CD14-positive monocyte (primary cell): ENCODE measurements around the gene HOXB1. TPM values are rescaled to one million over a fixed set of nuclear protein-coding genes. Genes with fewer than 3 reads are reported as not detected.

ENCODE experiments used
- DNase-seq, 3 donors: peaks; one replicate each; pipeline ENCODE4 v3.0.0-alpha.2; 2011 to 2022
- H2AFZ ChIP-seq: 2 replicates; pipeline ENCODE4 v1.6.0; 2012; ENCODE audit warnings: mild to moderate bottlenecking, low read depth, low read length, inconsistent platforms; ENCODE audit not compliant: insufficient read depth, poor library complexity, severe bottlenecking
- H3K27ac ChIP-seq, 2 donors: 1 replicate in 1 of 2; 2 replicates in 1 of 2; pipeline ENCODE4 v1.5.1; 2012 to 2013; ENCODE audit warnings: low read length in 2 of 2, control low read depth in 1 of 2, inconsistent platforms in 1 of 2, low read depth in 1 of 2, mild to moderate bottlenecking in 1 of 2
- H3K27me3 ChIP-seq, 2 donors: one replicate each; pipeline versions ENCODE4 v1.6.0 to v1.6.1; 2011 to 2013; ENCODE audit warnings: low read length in 2 of 2; ENCODE audit not compliant: control insufficient read depth in 2 of 2, insufficient read depth in 2 of 2
- H3K36me3 ChIP-seq, 2 donors: replicated peaks in 1 of 2; 1 replicate in 1 of 2; 2 replicates in 1 of 2; pipeline versions ENCODE4 v1.5.1 to v1.6.1; 2012 to 2013; ENCODE audit warnings: low read length in 2 of 2, control low read depth in 1 of 2, inconsistent platforms in 1 of 2, mild to moderate bottlenecking in 1 of 2; ENCODE audit not compliant: insufficient read depth in 2 of 2, control insufficient read depth in 1 of 2
- H3K4me1 ChIP-seq, 2 donors: 1 replicate in 1 of 2; 2 replicates in 1 of 2; pipeline versions ENCODE4 v1.5.1 to v1.6.1; 2012 to 2013; ENCODE audit warnings: low read length in 2 of 2, control low read depth in 1 of 2, inconsistent platforms in 1 of 2, mild to moderate bottlenecking in 1 of 2, moderate library complexity in 1 of 2; ENCODE audit not compliant: insufficient read depth in 2 of 2, control insufficient read depth in 1 of 2
- H3K4me2 ChIP-seq: replicated peaks from 2 replicates; pipeline ENCODE3; 2012; ENCODE audit warnings: low read length, moderate library complexity, mild to moderate bottlenecking; ENCODE audit not compliant: poor library complexity, severe bottlenecking; ENCODE audit errors: extremely low read depth
- H3K4me3 ChIP-seq, 3 experiments: fragments of 200-600 bp in 1 of 3; sonication (generic) in 1 of 3; replicated peaks in 1 of 3; 1 replicate in 2 of 3; 2 replicates in 1 of 3; pipeline ENCODE4 v1.5.1; 2011 to 2013; ENCODE audit warnings: low read length in 3 of 3, mild to moderate bottlenecking in 3 of 3, control low read depth in 2 of 3, low read depth in 2 of 3, inconsistent platforms in 1 of 3, moderate library complexity in 1 of 3
- H3K79me2 ChIP-seq: 2 replicates; pipeline ENCODE4 v1.6.0; 2012; ENCODE audit warnings: mild to moderate bottlenecking, control low read depth, inconsistent platforms, low read length, moderate library complexity; ENCODE audit not compliant: insufficient read depth
- H3K9ac ChIP-seq: 2 replicates; pipeline ENCODE4 v1.6.0; 2017; ENCODE audit warnings: low read length, mild to moderate bottlenecking; ENCODE audit not compliant: insufficient read depth, poor library complexity, severe bottlenecking
- H3K9me3 ChIP-seq, 2 donors: replicated peaks in 1 of 2; 1 replicate in 1 of 2; 2 replicates in 1 of 2; pipeline versions ENCODE4 v1.5.1 to v1.6.1; 2012 to 2013; ENCODE audit warnings: low read length in 2 of 2, control low read depth in 1 of 2; ENCODE audit not compliant: control insufficient read depth in 1 of 2, insufficient read depth in 1 of 2
- H4K20me1 ChIP-seq: 2 replicates; pipeline ENCODE4 v1.6.0; 2012; ENCODE audit warnings: mild to moderate bottlenecking, low read length, control low read depth, moderate library complexity; ENCODE audit not compliant: insufficient read depth
- H3K27ac Mint-ChIP-seq, 7 donors: one replicate each; pipeline ENCODE4 v1.8.0; 2020; ENCODE audit warnings: mild to moderate bottlenecking in 7 of 7, mixed read lengths in 7 of 7, moderate library complexity in 6 of 7, inconsistent platforms in 2 of 7
- H3K27me3 Mint-ChIP-seq, 3 donors: one replicate each; pipeline ENCODE4 v1.8.0; 2021 to 2022; ENCODE audit warnings: low read depth in 3 of 3, mild to moderate bottlenecking in 3 of 3, mixed read lengths in 3 of 3, moderate library complexity in 3 of 3, inconsistent platforms in 1 of 3
- H3K36me3 Mint-ChIP-seq, 2 donors: one replicate each; pipeline ENCODE4 v1.8.0; 2020; ENCODE audit warnings: mixed read lengths in 2 of 2, inconsistent platforms in 1 of 2, mild to moderate bottlenecking in 1 of 2
- H3K4me1 Mint-ChIP-seq: one replicate; pipeline ENCODE4 v1.8.0; 2020; ENCODE audit warnings: mild to moderate bottlenecking, mixed read lengths
- H3K4me3 Mint-ChIP-seq, 2 donors: one replicate each; pipeline ENCODE4 v1.8.0; 2020; ENCODE audit warnings: mild to moderate bottlenecking in 2 of 2, mixed read lengths in 2 of 2, moderate library complexity in 1 of 2
- H3K9me3 Mint-ChIP-seq, 7 donors: one replicate each; pipeline ENCODE4 v1.8.0; 2020 to 2022; ENCODE audit warnings: mixed read lengths in 7 of 7, mild to moderate bottlenecking in 6 of 7, moderate library complexity in 6 of 7, inconsistent platforms in 2 of 7
- WGBS: methylation state at CpG from one replicate; pipeline ENCODE4 v1.1.5; 2013; ENCODE audit warnings: missing lambda C conversion rate; ENCODE audit not compliant: insufficient coverage; 5-methylcytosine and 5-hydroxymethylcytosine counted together
- intact Hi-C, 2 donors: fragments of 100-400 bp; cut with micrococcal nuclease; formaldehyde crosslinking; loops; one replicate each; pipeline versions ENCODE4 v1.15.0 to v1.15.1; 2023
- polyA plus RNA-seq, 3 donors: library from polyadenylated mRNA; depleted of rRNA in 1 of 3; unstranded in 2 of 3; stranded (reverse) in 1 of 3; fragments of 300-500 nt in 2 of 3; fragments of >200 nt in 1 of 3; fragmentation: Illumina TruSeq in 2 of 3; gene quantifications; 1 replicate in 2 of 3; 2 replicates in 1 of 3; pipeline ENCODE4 v1.2.3, GENCODE V29; 2012 to 2021
- TF ChIP-seq, protein P1 (sequence below): fragments of 200-600 bp; IDR thresholded peaks from one replicate; pipeline ENCODE4 v1.8.0; 2022; ENCODE audit warnings: antibody characterized with exemption, mild to moderate bottlenecking

The HOXB1 gene
- polyA plus RNA-seq, 3 donors: not detected

DNA sequence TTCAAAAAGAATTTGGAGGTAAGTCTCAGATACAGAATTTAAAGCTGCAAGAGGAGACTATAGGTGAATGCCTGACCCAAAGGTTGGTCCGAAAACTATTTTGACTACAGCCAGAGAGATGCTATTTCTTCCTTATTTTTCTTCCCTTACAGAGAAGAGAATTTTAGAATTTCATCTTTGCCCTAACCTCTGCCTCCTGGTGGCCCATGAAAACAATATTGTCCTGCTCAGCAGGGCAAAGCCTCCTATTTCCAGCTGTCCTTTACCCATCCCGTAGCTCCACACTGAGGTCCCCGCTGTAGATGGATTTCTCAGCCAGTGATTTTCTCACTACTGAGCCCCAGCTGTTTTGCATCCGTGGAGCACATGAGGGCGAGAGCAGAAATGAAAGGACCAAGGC is 24.6 kb downstream of the HOXB1 start:
- intact Hi-C loops: no loop called here
- Histone ChIP-seq H3K79me2 (no peaks in the 10 kb centered on the region), H3K36me3 (no peaks in the 10 kb centered on the region), H3K9me3 (no peaks in the 10 kb centered on the region), H3K4me3 (no peak overlapping the region), H3K9ac (no peak overlapping the region), H4K20me1 (no peaks in the 10 kb centered on the region), H2AFZ (no peak overlapping the region), H3K4me1 (no peaks in the 10 kb centered on the region), H3K27ac (no peak overlapping the region), H3K4me2 (no peak overlapping the region), H3K27me3 (peaks cover 4 to 9% of the 10 kb centered on the region in 2 donors)
- TF ChIP-seq, protein P1, sequence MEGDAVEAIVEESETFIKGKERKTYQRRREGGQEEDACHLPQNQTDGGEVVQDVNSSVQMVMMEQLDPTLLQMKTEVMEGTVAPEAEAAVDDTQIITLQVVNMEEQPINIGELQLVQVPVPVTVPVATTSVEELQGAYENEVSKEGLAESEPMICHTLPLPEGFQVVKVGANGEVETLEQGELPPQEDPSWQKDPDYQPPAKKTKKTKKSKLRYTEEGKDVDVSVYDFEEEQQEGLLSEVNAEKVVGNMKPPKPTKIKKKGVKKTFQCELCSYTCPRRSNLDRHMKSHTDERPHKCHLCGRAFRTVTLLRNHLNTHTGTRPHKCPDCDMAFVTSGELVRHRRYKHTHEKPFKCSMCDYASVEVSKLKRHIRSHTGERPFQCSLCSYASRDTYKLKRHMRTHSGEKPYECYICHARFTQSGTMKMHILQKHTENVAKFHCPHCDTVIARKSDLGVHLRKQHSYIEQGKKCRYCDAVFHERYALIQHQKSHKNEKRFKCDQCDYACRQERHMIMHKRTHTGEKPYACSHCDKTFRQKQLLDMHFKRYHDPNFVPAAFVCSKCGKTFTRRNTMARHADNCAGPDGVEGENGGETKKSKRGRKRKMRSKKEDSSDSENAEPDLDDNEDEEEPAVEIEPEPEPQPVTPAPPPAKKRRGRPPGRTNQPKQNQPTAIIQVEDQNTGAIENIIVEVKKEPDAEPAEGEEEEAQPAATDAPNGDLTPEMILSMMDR: no peak
- Mint-ChIP-seq H3K27ac (peak overlapping the region in 1 of 7 donors; percentile 19), H3K27me3 (peaks cover 5 to 21% (median 8%) of the 10 kb centered on the region in 3 donors), H3K9me3 (peaks cover 0 to 5% (median 0%) of the 10 kb centered on the region in 7 donors), H3K4me3 (no peak overlapping the region), H3K4me1 (peaks cover 3% of the 10 kb centered on the region), H3K36me3 (no peaks in the 10 kb centered on the region)
- WGBS: 96% methylated on average over 3 of the region's 5 CpGs
- DNase-seq: no peak

DNA sequence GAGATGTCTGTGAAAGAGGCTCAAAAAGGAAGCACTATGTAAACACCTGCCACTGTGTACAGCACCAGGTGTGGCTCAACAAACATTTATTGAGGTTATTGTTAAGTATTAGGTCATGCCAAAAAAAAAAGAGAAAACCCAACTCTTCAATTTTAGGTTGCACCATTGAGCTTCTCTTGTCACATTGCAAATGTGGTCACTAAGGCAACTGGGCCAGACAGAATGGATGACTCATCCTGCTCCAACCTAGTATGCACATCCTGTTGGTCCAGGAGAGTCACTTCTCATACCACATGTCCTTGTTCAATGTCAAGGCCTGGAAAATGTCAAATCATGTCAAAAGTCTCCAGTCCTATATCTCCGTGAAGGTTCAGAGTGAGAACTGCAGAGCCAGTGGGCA is 25.0 kb downstream of the HOXB1 start:
- peak overlapping the region in 1 of 2 donors; percentile 26 for H3K4me3 Mint-ChIP-seq
- intact Hi-C loops: no loop called here
- Histone ChIP-seq H3K27ac (no peak overlapping the region), H3K9ac (no peak overlapping the region), H3K79me2 (no peaks in the 10 kb centered on the region), H3K27me3 (peaks cover 4 to 9% of the 10 kb centered on the region in 2 donors), H3K4me3 (no peak overlapping the region), H3K9me3 (no peaks in the 10 kb centered on the region), H3K4me1 (no peaks in the 10 kb centered on the region), H4K20me1 (no peaks in the 10 kb centered on the region), H2AFZ (no peak overlapping the region), H3K4me2 (no peak overlapping the region), H3K36me3 (no peaks in the 10 kb centered on the region)
- H3K4me1 Mint-ChIP-seq: peaks cover 3% of the 10 kb centered on the region
- WGBS: no CpG with 5 or more reads among the region's 1 CpG
- peak; percentile 44 to 76 (median 66) for DNase-seq
- peaks cover 5 to 22% (median 11%) of the 10 kb centered on the region in 3 donors for H3K27me3 Mint-ChIP-seq
- TF ChIP-seq, protein P1: no peak
- peaks cover 0 to 5% (median 0%) of the 10 kb centered on the region in 7 donors for H3K9me3 Mint-ChIP-seq
- H3K27ac Mint-ChIP-seq: peak overlapping the region in 1 of 7 donors; percentile 19
- no peaks in the 10 kb centered on the region for H3K36me3 Mint-ChIP-seq
